Right ventricle myocardium inferior (tissue), 1 donor: ENCODE data around the gene ARHGAP10. TPM values are rescaled to one million over a fixed set of nuclear protein-coding genes. Genes with fewer than 3 reads are reported as not detected.
"Not testable (repeated sequence)": the region's sequence is repeated elsewhere in the genome, so short reads cannot be mapped to it uniquely, and the experiment has no call there.

Experiments
- ATAC-seq: fragments of 200-7000 bp; cut with Tn5 transposase; one replicate; pipeline ENCODE4 v1.9.1; 2020; ENCODE audit warnings: mild to moderate bottlenecking, moderate library complexity
- DNase-seq: peaks from one replicate; pipeline ENCODE4 v3.0.0; 2021; ENCODE audit errors: missing footprints
- intact Hi-C: fragments of 100-400 bp; cut with DNase I; formaldehyde crosslinking; loops from one replicate; pipeline ENCODE4 v1.11.0; 2022
- total RNA-seq: library from RNA; stranded (reverse); fragmentation: NEBNext Ultra II Directional; extraction: Animal tissue kit (Norgen Biotek cat#: 25700); gene quantifications from one replicate; pipeline ENCODE4 v1.2.1, GENCODE V29; 2021
- donor health status: DM: no; HTN: yes; CAD: no; lungs with severe emphysema.

ARHGAP10 gene
- total RNA-seq, 1 donor from 2014 or later: 71.8 TPM

- intact Hi-C loops: no loop called here
- no peak for DNase-seq
- ATAC-seq: peak; percentile 30
Observed at GRCh38 chr4:147975933-147976928, 244.3 kb downstream of the ARHGAP10 start.

GRCh38 chr4:147980586-147980985 is 248.7 kb downstream of the ARHGAP10 start:
- ATAC-seq (no peak), DNase-seq (no peak)
- intact Hi-C loops: no loop called here

- intact Hi-C loops: no loop called here
- ATAC-seq: no peak
Observed at GRCh38 chr4:147981305-147981704, 249.4 kb downstream of the ARHGAP10 start.

GRCh38 chr4:147984065-147984777 is 252.3 kb downstream of the ARHGAP10 start:
- DNase-seq (no peak), ATAC-seq (peak; percentile 66)
- intact Hi-C loops: no loop called here

More at GRCh38 chr4:147981305-147981704, 249.4 kb downstream of the ARHGAP10 start:
- DNase-seq: no peak

- intact Hi-C loops: no loop called here
- ATAC-seq: no peak
- no peak for DNase-seq
Observed at GRCh38 chr4:147984778-147985138, 252.9 kb downstream of the ARHGAP10 start.

GRCh38 chr4:147985376-147985775 is 253.5 kb downstream of the ARHGAP10 start:
- ATAC-seq: no peak
- no peak for DNase-seq
- intact Hi-C loops: no loop called here

- DNase-seq (no peak), ATAC-seq (no peak)
- intact Hi-C loops: no loop called here
Observed at GRCh38 chr4:147987252-147987651, 255.4 kb downstream of the ARHGAP10 start.

- no peak for DNase-seq
- ATAC-seq: peak; percentile 86
Observed at GRCh38 chr4:147991543-147992283, 259.8 kb downstream of the ARHGAP10 start.

GRCh38 chr4:147994076-147994475 is 262.2 kb downstream of the ARHGAP10 start:
- intact Hi-C loops: loop anchor here (5.0 kb wide), 1 partner anchor 58 kb away; no protein-coding TSS in a partner anchor
- DNase-seq (no peak), ATAC-seq (no peak)

More at GRCh38 chr4:147991543-147992283, 259.8 kb downstream of the ARHGAP10 start:
- intact Hi-C loops: loop anchor here (5.0 kb wide), 1 partner anchor 61 kb away; no protein-coding TSS in a partner anchor

- intact Hi-C loops: loop anchor here (5.0 kb wide), 1 partner anchor 58 kb away; no protein-coding TSS in a partner anchor
- no peak for ATAC-seq
- DNase-seq: no peak
Observed at GRCh38 chr4:147994491-147995385, 262.9 kb downstream of the ARHGAP10 start.

GRCh38 chr4:147996859-147997258 is 265.0 kb downstream of the ARHGAP10 start:
- peak; percentile 82 for ATAC-seq
- intact Hi-C loops: no loop called here

GRCh38 chr4:148000038-148000437 is 268.1 kb downstream of the ARHGAP10 start:
- intact Hi-C loops, ATAC-seq, DNase-seq: not testable (repeated sequence)

More at GRCh38 chr4:147996859-147997258, 265.0 kb downstream of the ARHGAP10 start:
- DNase-seq: no peak

GRCh38 chr4:148004228-148004857 is 272.5 kb downstream of the ARHGAP10 start:
- DNase-seq (no peak), ATAC-seq (peak; percentile 27)
- intact Hi-C loops: no loop called here

GRCh38 chr4:148006001-148006400 is 274.1 kb downstream of the ARHGAP10 start:
- DNase-seq (no peak), ATAC-seq (peak; percentile 46)
- intact Hi-C loops: no loop called here

GRCh38 chr4:148007314-148007760 is 275.4 kb downstream of the ARHGAP10 start:
- DNase-seq: no peak
- peak; percentile 66 for ATAC-seq
- intact Hi-C loops: no loop called here

GRCh38 chr4:148007792-148008191 is 275.9 kb downstream of the ARHGAP10 start:
- intact Hi-C loops: no loop called here
- ATAC-seq: peak; percentile 38
- DNase-seq: no peak

- intact Hi-C loops: no loop called here
- DNase-seq (no peak), ATAC-seq (no peak)
Observed at GRCh38 chr4:148015058-148015457, 283.2 kb downstream of the ARHGAP10 start.
